Mesodermal cell (in vitro differentiated cells): ENCODE measurements around the gene CD6.
"Not testable (repeated sequence)": the region's sequence is repeated elsewhere in the genome, so short reads cannot be mapped to it uniquely, and the experiment has no call there.

ENCODE experiments used
- H3K27ac ChIP-seq: 2 replicates; pipeline ENCODE4 v1.7.0; 2013; ENCODE audit warnings: mild to moderate bottlenecking, low read depth, low read length, moderate library complexity; ENCODE audit not compliant: severe bottlenecking
- H3K36me3 ChIP-seq: 2 replicates; pipeline ENCODE4 v1.7.1; 2013; ENCODE audit warnings: mild to moderate bottlenecking, low read length, moderate library complexity; ENCODE audit not compliant: control insufficient read depth, insufficient read depth
- H3K4me1 ChIP-seq: one replicate; pipeline ENCODE4 v1.7.1; 2013; ENCODE audit warnings: mild to moderate bottlenecking, low read length; ENCODE audit not compliant: insufficient read depth, control insufficient read depth, poor library complexity, severe bottlenecking
- H3K4me3 ChIP-seq: 2 replicates; pipeline ENCODE4 v1.7.0; 2013; ENCODE audit warnings: low read length, control low read depth, mild to moderate bottlenecking; ENCODE audit not compliant: insufficient read depth, poor library complexity, severe bottlenecking; ENCODE audit errors: extremely low read depth
- H3K9me3 ChIP-seq: 2 replicates; pipeline ENCODE4 v1.7.1; 2013; ENCODE audit warnings: mild to moderate bottlenecking, low read length, moderate library complexity; ENCODE audit not compliant: control insufficient read depth
- WGBS, 2 experiments: methylation state at CpG; one replicate each; pipeline ENCODE4 v1.1.5; 2013; ENCODE audit warnings: missing lambda C conversion rate in 2 of 2; ENCODE audit not compliant: insufficient coverage in 2 of 2; 5-methylcytosine and 5-hydroxymethylcytosine counted together

Gene CD6

DNA sequence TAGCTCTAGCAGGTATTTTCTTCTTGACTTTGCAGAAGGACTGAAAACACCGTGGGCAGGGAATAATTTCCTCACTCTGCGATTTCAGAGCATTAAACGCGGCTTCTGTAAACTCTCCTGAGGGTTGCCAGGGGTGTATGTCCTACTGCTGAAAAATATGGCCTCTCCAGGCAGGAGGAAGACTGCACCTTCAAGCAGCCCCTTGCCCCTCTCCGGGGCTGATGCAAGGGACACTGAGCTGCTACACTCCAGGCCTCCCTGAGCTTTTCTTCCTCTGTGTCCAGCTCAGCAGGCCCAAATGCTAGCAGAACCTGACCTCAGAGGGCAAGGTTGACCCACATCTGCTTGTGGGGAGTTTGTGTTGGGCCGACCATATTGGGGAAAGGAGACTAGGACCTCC, 2.2 kb downstream of the CD6 start:
- Histone ChIP-seq H3K4me3 (no peak overlapping the region), H3K4me1 (no peaks in the 10 kb centered on the region), H3K9me3 (no peaks in the 10 kb centered on the region), H3K36me3 (no peaks in the 10 kb centered on the region), H3K27ac (no peak overlapping the region)
- 91 to 92% methylated on average over 5 of the region's 6 CpGs for WGBS, 2 experiments

DNA sequence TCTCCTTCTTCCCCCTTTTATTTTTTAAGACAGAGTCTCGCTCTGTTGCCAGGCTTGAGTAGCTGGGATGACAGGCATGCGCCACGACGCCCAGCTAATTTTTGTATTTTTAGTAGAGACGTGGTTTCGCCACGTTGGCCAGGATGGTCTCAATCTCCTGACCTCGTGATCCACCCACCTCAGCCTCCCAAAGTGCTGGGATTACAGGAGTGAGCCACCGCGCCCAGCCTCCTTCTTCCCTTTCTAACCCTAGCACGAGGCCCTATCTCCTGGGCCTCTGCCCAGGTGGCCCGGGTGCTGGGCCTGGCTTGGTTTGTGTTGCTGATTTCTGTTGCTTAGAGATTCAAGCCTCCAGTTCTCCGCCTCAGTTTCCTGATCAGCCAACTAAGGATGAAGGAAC, 2.8 kb downstream of the CD6 start:
- H3K27ac ChIP-seq, H3K9me3 ChIP-seq, H3K4me3 ChIP-seq, H3K4me1 ChIP-seq, H3K36me3 ChIP-seq: not testable (repeated sequence)
- WGBS, 2 experiments: 84% methylated on average over 8 to 11 of the region's 13 CpGs

DNA sequence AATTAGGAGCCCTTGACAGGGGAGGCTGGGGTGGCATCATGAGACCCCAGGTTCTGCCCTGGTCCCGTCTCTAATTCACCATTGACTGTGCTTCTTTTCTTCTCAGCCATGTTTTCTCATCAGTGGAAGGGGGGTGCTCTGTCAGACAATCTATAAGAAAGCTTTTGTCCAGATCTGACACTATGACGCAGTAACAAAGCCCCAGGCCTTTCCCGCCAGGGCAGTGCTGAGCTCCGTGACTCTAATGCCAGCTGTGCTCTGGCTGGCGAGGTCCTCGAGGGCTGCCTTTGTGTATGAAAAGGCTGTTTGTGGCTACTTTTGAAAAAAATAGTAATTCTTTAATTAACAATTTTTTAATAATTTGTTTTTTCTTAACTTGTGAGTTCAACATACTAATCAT, 3.2 kb downstream of the CD6 start:
- H3K4me3 ChIP-seq: no peak overlapping the region
- no peaks in the 10 kb centered on the region for H3K4me1 ChIP-seq
- 100% methylated on average over 1 of the region's 6 CpGs for WGBS, 2 experiments
- H3K36me3 ChIP-seq: no peaks in the 10 kb centered on the region
- no peaks in the 10 kb centered on the region for H3K9me3 ChIP-seq
- no peak overlapping the region for H3K27ac ChIP-seq

DNA sequence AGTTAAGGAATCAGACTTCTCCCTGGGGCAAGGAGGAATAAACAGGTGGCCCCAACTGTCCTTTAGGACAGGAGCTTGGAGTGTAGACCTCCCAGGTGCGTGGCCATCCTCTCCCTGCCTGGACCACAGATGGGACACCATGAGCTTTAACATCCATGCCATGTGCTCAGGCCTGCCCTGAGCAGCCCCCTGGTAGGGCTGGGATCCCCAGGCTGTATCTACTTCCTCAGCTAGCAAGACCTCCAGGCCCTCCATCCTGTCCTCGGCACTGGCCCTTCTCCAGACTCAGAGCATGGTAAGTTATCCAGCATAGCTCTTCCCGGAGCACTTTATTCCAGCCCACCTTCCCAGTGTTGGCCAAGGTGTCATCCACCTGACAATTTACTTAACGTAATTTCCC, 5.7 kb downstream of the CD6 start:
- Histone ChIP-seq H3K4me3 (no peak overlapping the region), H3K27ac (no peak overlapping the region), H3K36me3 (no peaks in the 10 kb centered on the region), H3K9me3 (no peaks in the 10 kb centered on the region), H3K4me1 (no peaks in the 10 kb centered on the region)
- WGBS, 2 experiments: 83 to 94% methylated on average over 3 of the region's 4 CpGs

DNA sequence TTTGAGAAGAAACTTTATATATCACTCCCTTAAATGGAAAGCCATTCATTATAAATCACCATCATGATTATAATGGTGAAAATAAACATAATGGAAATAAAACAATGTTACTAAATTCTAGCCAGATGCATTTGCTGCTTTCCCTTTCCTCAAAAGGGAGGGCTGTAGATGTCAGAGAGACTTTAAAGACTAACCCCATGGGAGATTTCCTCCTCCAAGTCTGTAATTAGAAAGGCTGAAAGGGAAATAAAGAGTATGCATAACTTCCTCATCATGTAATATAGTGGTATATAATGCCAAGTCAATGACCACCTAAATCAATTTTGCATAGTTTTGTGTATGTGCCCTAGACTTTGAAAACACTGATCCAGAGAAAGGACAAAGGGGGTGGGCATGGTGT, 6.4 kb downstream of the CD6 start:
- H3K4me1 ChIP-seq: no peaks in the 10 kb centered on the region
- no peaks in the 10 kb centered on the region for H3K9me3 ChIP-seq

DNA sequence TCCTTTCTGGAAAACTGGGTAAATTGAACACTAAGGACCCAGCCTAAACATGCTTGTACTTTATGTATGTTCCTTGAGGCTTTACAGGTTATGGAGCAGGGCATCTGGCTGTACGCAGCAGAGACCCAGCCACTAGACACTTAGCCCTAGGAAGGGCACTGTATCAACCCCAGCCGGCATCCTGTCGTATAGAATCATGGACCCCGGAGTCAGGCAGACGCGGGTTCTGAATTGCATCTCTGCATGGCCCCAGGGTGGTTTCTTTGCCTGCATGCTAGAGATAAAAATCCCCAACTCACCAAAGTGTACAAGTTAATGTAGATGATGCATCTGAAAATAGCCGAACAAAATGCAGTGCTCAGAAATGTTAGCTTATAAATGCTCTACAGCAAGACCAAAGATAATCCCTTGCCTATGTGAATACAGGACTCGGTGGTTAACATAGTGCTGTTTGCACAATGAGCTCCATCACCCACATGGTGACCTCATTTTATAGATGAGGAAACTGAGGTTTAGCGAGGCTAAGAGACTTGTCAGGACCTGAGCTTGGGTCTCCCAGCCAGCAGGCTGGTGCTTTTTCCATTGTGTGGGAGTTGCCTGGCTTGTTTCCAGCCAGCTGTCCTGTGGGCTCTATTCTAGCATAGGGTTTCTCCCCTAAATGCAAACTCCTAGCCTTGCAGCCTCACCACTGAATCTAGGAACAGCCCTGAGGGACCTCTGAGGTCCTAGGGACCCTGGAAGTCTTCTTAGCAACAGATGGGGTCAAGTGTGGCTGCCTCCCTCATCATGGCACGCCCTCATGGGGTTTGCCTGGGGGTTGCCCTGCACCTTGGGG, 7.3 kb downstream of the CD6 start:
- WGBS, 2 experiments: 85 to 100% methylated on average over 3 to 6 of the region's 10 CpGs
- Histone ChIP-seq H3K27ac (no peak overlapping the region), H3K4me3 (no peak overlapping the region), H3K36me3 (no peaks in the 10 kb centered on the region), H3K4me1 (no peaks in the 10 kb centered on the region), H3K9me3 (no peaks in the 10 kb centered on the region)

More for the DNA sequence above, 6.4 kb downstream of the CD6 start:
- no peak overlapping the region for H3K4me3 ChIP-seq
- H3K36me3 ChIP-seq: no peaks in the 10 kb centered on the region
- no peak overlapping the region for H3K27ac ChIP-seq

DNA sequence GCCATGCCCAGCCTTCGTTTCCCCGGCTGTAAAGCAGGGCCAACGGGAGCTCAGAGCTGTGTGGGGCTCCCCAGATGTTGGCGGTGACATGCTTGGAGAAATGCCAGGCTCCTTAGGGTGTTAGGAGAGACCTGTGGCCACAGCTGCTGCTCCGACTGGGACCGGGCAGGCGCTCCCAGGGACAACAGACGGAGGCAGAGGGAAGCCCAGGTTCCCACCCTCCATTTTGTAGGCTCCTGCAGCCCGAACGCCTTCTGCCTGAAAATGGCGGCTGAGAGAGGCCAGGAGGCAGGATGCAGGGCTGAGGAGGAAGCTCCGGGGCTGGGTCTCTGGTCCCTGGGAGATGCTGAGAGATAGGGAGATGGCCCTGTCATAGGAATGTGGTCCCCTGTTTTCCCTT, 10.0 kb downstream of the CD6 start:
- WGBS, 2 experiments: 89 to 94% methylated on average over 7 to 10 of the region's 12 CpGs
- Histone ChIP-seq H3K4me3 (no peak overlapping the region), H3K9me3 (no peaks in the 10 kb centered on the region), H3K36me3 (no peaks in the 10 kb centered on the region), H3K4me1 (no peaks in the 10 kb centered on the region), H3K27ac (no peak overlapping the region)

DNA sequence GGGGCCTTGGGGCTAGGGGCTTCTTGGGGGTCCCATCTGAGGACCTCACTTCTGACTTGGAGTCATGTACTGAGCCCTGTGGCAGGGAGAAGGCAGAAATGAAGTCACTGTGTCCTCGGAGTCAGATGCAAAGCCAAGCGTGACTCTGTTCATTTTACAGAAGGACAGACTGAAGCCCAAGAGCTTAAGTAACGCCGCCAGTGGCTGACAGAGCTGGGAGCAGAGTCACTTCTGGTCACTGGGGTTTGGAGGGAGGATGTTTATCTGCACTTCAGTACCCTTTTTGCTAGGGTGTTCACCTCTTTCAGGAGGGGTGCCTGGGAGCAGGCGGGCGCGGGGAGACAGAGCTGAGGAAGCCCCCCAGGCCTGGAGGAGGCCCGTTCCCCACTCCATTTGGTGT, 10.7 kb downstream of the CD6 start:
- no peaks in the 10 kb centered on the region for H3K36me3 ChIP-seq
- H3K27ac ChIP-seq: no peak overlapping the region
- no peak overlapping the region for H3K4me3 ChIP-seq
- no peaks in the 10 kb centered on the region for H3K9me3 ChIP-seq
- no peaks in the 10 kb centered on the region for H3K4me1 ChIP-seq
- 91 to 94% methylated on average over 7 of the region's 8 CpGs for WGBS, 2 experiments

DNA sequence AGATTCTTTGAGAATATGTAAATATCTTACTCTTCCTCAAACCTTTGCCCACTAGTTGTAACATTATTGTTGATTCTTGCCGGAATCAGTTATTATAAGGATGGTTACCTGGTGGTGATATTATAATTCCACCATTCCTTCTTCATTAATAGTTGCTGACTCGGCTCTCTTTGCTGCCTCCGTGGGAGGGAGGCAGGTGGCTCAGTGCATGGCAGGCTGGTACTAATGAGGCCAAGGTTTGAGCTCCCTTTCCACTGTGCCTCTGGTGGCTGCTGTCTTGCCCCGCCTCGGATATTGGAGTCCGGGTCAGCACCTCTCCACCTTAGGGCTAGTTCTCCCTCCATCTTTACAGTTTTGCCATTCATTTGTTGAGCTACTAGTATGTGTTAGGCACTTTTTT, 12.7 kb downstream of the CD6 start:
- 40 to 50% methylated on average over 1 to 2 of the region's 6 CpGs for WGBS, 2 experiments
- H3K9me3 ChIP-seq: no peaks in the 10 kb centered on the region
- no peak overlapping the region for H3K4me3 ChIP-seq
- no peaks in the 10 kb centered on the region for H3K36me3 ChIP-seq
- H3K4me1 ChIP-seq: no peaks in the 10 kb centered on the region
- H3K27ac ChIP-seq: no peak overlapping the region

DNA sequence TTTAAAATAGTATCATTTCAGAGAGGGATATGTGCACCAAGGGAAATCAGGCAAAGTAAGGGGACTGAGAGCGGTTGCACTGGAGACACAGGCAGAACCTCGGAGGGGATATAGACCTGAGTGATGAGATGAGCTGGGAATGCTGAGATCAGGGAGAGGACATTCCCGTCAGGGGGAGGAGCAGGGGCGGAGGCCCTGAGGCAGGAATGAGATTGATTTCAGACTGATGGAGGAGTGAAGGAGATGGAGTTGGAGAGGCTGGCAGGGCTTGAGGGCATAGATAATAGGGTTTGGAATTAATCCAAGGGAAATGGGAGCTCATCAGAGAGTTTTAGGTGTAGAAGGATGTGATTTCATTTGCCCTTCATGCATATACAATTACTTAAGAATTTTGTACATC, 13.2 kb downstream of the CD6 start:
- no peak overlapping the region for H3K4me3 ChIP-seq
- H3K36me3 ChIP-seq: no peaks in the 10 kb centered on the region
- no peaks in the 10 kb centered on the region for H3K4me1 ChIP-seq
- H3K27ac ChIP-seq: no peak overlapping the region
- WGBS, 2 experiments: 54 to 59% methylated on average over 4 of the region's 4 CpGs
- no peaks in the 10 kb centered on the region for H3K9me3 ChIP-seq

DNA sequence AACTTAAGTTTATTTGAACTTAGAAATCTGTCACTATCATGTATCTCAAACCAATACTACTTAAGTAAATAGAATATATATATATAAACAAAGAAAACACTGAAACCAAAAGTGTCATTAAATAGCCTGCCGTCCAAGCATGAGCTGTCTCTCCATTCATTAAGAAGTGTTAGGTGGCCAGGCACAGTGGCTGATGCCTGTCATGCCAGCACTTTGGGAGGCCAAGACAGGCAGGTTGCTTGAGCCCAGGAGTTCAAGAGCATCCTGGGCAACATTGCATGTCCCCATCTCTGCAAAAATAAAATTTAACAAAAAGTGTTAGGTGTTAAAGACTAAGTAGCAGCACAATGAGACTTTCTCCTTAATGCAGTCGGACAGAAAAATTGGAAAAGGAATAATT, 14.0 kb downstream of the CD6 start:
- WGBS, 2 experiments: 83 to 93% methylated on average over 1 of the region's 2 CpGs
- H3K9me3 ChIP-seq: no peaks in the 10 kb centered on the region

More for the DNA sequence above, 14.0 kb downstream of the CD6 start:
- Histone ChIP-seq H3K4me1 (no peaks in the 10 kb centered on the region), H3K27ac (no peak overlapping the region), H3K36me3 (no peaks in the 10 kb centered on the region), H3K4me3 (no peak overlapping the region)
